ENCODE results near the gene SHMT1. TPM values are rescaled to one million over a fixed set of nuclear protein-coding genes. Genes with fewer than 3 reads are reported as not detected.
"Not testable (repeated sequence)": the region's sequence is repeated elsewhere in the genome, so short reads cannot be mapped to it uniquely, and the experiment has no call there.

SHMT1 gene
- total RNA-seq, 3 donors from 2014 or later (not counting 1 experiment from before 2014, with no cell fraction given): 8.8 to 19.2 (median 17.3) TPM

DNA sequence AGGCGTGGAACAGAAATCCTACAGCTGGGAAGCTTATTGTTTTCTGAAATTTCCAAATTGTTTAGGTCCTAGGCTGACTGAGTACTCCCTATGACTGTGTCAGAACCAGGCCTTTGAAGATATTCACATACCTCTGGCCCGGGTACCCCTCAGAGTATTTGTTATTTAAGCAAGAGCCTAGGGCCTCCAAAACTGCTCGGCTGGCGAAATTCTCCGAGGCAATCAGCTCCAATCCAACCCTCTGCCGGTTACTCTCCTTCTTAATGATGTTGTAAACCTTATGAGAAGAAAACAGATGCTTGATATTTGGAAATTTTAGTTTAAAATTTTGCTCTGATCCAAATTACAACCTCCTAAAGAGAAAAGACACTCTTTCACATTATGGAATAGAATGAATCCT lies 9.8 kb downstream of the SHMT1 start:
- Histone ChIP-seq H3K27me3 (ENCODE audit: control insufficient read depth, insufficient read depth, low read length) (no peaks in the 10 kb centered on the region), H3K4me1 (ENCODE audit: control insufficient read depth, insufficient read depth, low read length) (no peaks in the 10 kb centered on the region), H3K36me3 (ENCODE audit: control insufficient read depth, insufficient read depth, low read length) (peaks cover 25% of the 10 kb centered on the region), H3K27ac (ENCODE audit: low read length) (no peak overlapping the region), H3K9me3 (ENCODE audit: control insufficient read depth, insufficient read depth, low read length) (no peaks in the 10 kb centered on the region), H3K4me3 (ENCODE audit: low read length) (no peak overlapping the region)
- DNase-seq (no peak), ATAC-seq (no peak)
- Mint-ChIP-seq H3K27me3 (ENCODE audit: low read depth in 2 of 2) (no peaks in the 10 kb centered on the region), H3K36me3 (peaks cover 7% of the 10 kb centered on the region), H3K27ac (no peak overlapping the region), H3K9me3 (no peaks in the 10 kb centered on the region), H3K4me1 (no peaks in the 10 kb centered on the region), H3K4me3 (no peak overlapping the region)
- intact Hi-C loops (cut with micrococcal nuclease): no loop called here
- 97% methylated on average over 6 of the region's 6 CpGs for whole genome bisulfite sequencing (ENCODE audit: insufficient coverage)
- TF ChIP-seq, protein P1, sequence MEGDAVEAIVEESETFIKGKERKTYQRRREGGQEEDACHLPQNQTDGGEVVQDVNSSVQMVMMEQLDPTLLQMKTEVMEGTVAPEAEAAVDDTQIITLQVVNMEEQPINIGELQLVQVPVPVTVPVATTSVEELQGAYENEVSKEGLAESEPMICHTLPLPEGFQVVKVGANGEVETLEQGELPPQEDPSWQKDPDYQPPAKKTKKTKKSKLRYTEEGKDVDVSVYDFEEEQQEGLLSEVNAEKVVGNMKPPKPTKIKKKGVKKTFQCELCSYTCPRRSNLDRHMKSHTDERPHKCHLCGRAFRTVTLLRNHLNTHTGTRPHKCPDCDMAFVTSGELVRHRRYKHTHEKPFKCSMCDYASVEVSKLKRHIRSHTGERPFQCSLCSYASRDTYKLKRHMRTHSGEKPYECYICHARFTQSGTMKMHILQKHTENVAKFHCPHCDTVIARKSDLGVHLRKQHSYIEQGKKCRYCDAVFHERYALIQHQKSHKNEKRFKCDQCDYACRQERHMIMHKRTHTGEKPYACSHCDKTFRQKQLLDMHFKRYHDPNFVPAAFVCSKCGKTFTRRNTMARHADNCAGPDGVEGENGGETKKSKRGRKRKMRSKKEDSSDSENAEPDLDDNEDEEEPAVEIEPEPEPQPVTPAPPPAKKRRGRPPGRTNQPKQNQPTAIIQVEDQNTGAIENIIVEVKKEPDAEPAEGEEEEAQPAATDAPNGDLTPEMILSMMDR (IDR thresholded peaks at IDR 0.05): no peak

DNA sequence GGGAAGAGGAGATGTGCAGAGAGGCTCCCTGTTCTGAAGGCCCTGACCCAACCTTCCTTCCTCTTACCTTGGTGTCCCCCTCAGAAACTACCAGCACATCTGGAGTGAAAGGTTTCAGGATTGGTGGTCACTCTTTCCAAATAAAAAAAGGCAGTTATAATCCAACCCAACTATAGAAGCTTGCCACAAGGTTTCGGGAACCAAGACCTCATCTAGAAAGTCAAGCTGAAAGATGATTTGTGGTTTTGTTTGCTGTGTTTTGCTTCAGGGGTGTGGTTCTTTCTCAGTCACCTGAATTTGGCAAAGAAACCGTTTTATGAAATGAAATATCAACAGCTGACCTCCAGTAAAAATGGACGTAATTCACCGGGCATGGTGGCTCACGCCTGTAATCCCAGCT lies 19.3 kb downstream of the SHMT1 start:
- Histone ChIP-seq H3K27ac (ENCODE audit: low read length) (no peak overlapping the region), H3K9me3 (ENCODE audit: control insufficient read depth, insufficient read depth, low read length) (no peaks in the 10 kb centered on the region), H3K27me3 (ENCODE audit: control insufficient read depth, insufficient read depth, low read length) (no peaks in the 10 kb centered on the region), H3K36me3 (ENCODE audit: control insufficient read depth, insufficient read depth, low read length) (peaks cover 29% of the 10 kb centered on the region), H3K4me3 (ENCODE audit: low read length) (no peak overlapping the region), H3K4me1 (ENCODE audit: control insufficient read depth, insufficient read depth, low read length) (no peaks in the 10 kb centered on the region)
- no peak for ATAC-seq
- intact Hi-C loops (cut with micrococcal nuclease): no loop called here
- Mint-ChIP-seq H3K4me3 (no peak overlapping the region), H3K4me1 (no peaks in the 10 kb centered on the region), H3K27me3 (ENCODE audit: low read depth in 2 of 2) (no peaks in the 10 kb centered on the region), H3K9me3 (no peaks in the 10 kb centered on the region), H3K36me3 (no peaks in the 10 kb centered on the region), H3K27ac (no peak overlapping the region)
- TF ChIP-seq, protein P1 (IDR thresholded peaks at IDR 0.05): no peak
- WGBS (ENCODE audit: insufficient coverage): 86% methylated on average over 5 of the region's 5 CpGs
- DNase-seq: no peak

- WGBS (ENCODE audit: insufficient coverage): 98% methylated on average over 13 of the region's 13 CpGs
- H3K4me1 ChIP-seq (ENCODE audit: control insufficient read depth, insufficient read depth, low read length): no peaks in the 10 kb centered on the region
- H3K4me3 ChIP-seq (ENCODE audit: low read length): no peak overlapping the region
- Mint-ChIP-seq H3K27ac (no peak overlapping the region), H3K4me1 (no peaks in the 10 kb centered on the region), H3K36me3 (no peaks in the 10 kb centered on the region), H3K4me3 (no peak overlapping the region), H3K27me3 (ENCODE audit: low read depth in 2 of 2) (no peaks in the 10 kb centered on the region), H3K9me3 (no peaks in the 10 kb centered on the region)
- no peaks in the 10 kb centered on the region for H3K9me3 ChIP-seq (ENCODE audit: control insufficient read depth, insufficient read depth, low read length)
- ATAC-seq (no peak), DNase-seq (no peak)
- no peak overlapping the region for H3K27ac ChIP-seq (ENCODE audit: low read length)
- no peaks in the 10 kb centered on the region for H3K27me3 ChIP-seq (ENCODE audit: control insufficient read depth, insufficient read depth, low read length)
- intact Hi-C loops (cut with micrococcal nuclease): no loop called here
- peaks cover 21% of the 10 kb centered on the region for H3K36me3 ChIP-seq (ENCODE audit: control insufficient read depth, insufficient read depth, low read length)
- TF ChIP-seq, protein P1 (IDR thresholded peaks at IDR 0.05): no peak
These were observed 23.4 kb downstream of the SHMT1 start for GRCh38 chr17:18339933-18340332.

DNA sequence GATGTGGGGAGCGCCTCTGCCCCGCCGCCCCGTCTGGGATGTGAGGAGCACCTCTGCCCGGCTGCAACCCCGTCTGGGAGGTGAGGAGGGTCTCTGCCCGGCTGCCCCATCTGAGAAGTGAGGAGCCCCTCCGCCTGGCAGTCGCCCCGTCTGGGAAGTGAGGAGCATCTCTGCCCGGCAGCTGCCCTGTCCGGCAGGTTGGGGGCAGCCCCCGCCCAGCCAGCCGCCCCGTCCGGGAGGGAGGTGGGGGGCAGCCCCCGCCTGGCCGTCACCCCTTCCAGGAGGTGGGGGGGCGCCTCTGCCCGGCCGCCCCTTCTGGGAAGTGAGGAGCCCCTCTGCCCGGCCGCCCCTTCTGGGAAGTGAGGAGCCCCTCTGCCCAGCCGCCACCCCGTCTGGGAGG lies 25.2 kb downstream of the SHMT1 start:
- peaks cover 25% of the 10 kb centered on the region for H3K36me3 ChIP-seq (ENCODE audit: control insufficient read depth, insufficient read depth, low read length)
- 96% methylated on average over 17 of the region's 25 CpGs for WGBS (ENCODE audit: insufficient coverage)
- H3K27ac Mint-ChIP-seq; H3K27ac ChIP-seq (ENCODE audit: low read length); H3K4me3 Mint-ChIP-seq; H3K9me3 ChIP-seq (ENCODE audit: control insufficient read depth, insufficient read depth, low read length); ATAC-seq; H3K27me3 ChIP-seq (ENCODE audit: control insufficient read depth, insufficient read depth, low read length); DNase-seq; H3K9me3 Mint-ChIP-seq; H3K27me3 Mint-ChIP-seq (ENCODE audit: low read depth in 2 of 2); H3K4me1 ChIP-seq (ENCODE audit: control insufficient read depth, insufficient read depth, low read length); H3K36me3 Mint-ChIP-seq; intact Hi-C loops (cut with micrococcal nuclease); H3K4me1 Mint-ChIP-seq; H3K4me3 ChIP-seq (ENCODE audit: low read length): not testable (repeated sequence)
